HL-60 (cell line): ENCODE measurements around the gene RIPPLY3.

Experiments
- DNase-seq, 2 experiments: peaks; one replicate each; pipeline ENCODE4 v3.0.0-alpha.2; 2010 to 2020; ENCODE audit warnings: low read depth in 1 of 2, low spot score in 1 of 2
- H3K27ac ChIP-seq: fragments of 250-450 bp; sonication (Bioruptor Pico); replicated peaks from 2 replicates; pipeline ENCODE4 v1.5.1; 2020; ENCODE audit warnings: mild to moderate bottlenecking, moderate library complexity
- H3K27me3 ChIP-seq: fragments of 250-450 bp; sonication (Bioruptor Pico); 2 replicates; pipeline ENCODE4 v1.5.1; 2021; ENCODE audit warnings: mild to moderate bottlenecking, moderate library complexity; ENCODE audit not compliant: insufficient read depth, poor library complexity, severe bottlenecking
- H3K4me3 ChIP-seq: replicated peaks from 2 replicates; pipeline ENCODE4 v1.5.1; 2011; ENCODE audit warnings: mild to moderate bottlenecking, control low read depth, low read length; ENCODE audit not compliant: insufficient read depth
- GABPA ChIP-seq: IDR thresholded peaks from 2 replicates; pipeline ENCODE4 v1.6.1; 2012; ENCODE audit warnings: low read depth
- POLR2AphosphoS5 ChIP-seq: IDR thresholded peaks from 2 replicates; pipeline ENCODE4 v1.6.1; 2012; ENCODE audit warnings: low read depth
- SPI1 ChIP-seq: IDR thresholded peaks from 2 replicates; pipeline ENCODE4 v1.6.1; 2012; ENCODE audit warnings: low read depth, mild to moderate bottlenecking, borderline replicate concordance
- TF ChIP-seq, protein P1 (sequence below): IDR thresholded peaks from 2 replicates; pipeline ENCODE4 v1.6.1; 2012; ENCODE audit warnings: low read depth; ENCODE audit not compliant: insufficient replicate concordance
- TF ChIP-seq, protein P2 (sequence below): IDR thresholded peaks from one replicate; pipeline ENCODE4 v1.5.1; 2011; ENCODE audit warnings: low read length, control low read depth, inconsistent platforms; ENCODE audit not compliant: insufficient read depth

RIPPLY3 gene

DNA sequence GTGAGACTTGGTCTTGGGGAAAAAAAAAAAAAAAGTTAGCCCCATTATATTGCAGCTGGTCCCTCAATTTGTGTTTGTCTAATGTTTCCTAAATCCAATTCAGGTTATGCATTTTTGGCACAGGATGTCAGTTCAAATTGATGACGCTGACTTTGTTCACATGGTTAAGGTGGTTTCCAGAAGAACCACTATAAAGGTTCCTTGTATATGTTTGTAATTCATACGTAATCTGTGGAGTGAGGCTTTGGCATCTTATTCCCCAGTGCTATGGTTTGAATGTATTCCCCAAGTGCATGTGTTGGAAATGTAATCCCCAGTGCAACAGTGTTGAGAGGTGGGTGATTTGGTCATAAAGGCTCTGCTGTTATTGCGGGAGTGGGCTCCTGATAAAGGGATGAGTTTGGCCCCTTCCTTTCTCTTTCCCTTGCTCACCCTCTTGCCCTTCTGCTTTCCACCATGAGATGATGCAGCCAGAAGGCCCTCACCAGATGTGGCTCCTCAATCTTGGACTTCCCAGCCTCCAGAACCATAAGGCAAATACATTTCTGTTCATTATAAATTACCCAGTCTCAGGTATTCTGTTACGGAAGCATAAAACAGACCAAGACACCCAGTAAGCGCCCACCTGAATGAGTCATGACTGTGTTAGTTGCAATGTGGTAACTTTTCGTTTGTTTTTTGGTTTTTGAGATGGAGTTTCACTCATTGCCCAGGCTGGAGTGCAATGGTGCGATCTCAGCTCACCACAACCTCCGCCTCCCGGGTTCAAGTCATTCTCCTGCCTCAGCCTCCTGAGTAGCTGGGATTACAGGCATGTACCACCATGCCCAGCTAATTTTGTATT lies 20.5 kb upstream of the RIPPLY3 start:
- no peak for TF ChIP-seq GABPA
- TF ChIP-seq SPI1, result no peak
- TF ChIP-seq, protein P1, sequence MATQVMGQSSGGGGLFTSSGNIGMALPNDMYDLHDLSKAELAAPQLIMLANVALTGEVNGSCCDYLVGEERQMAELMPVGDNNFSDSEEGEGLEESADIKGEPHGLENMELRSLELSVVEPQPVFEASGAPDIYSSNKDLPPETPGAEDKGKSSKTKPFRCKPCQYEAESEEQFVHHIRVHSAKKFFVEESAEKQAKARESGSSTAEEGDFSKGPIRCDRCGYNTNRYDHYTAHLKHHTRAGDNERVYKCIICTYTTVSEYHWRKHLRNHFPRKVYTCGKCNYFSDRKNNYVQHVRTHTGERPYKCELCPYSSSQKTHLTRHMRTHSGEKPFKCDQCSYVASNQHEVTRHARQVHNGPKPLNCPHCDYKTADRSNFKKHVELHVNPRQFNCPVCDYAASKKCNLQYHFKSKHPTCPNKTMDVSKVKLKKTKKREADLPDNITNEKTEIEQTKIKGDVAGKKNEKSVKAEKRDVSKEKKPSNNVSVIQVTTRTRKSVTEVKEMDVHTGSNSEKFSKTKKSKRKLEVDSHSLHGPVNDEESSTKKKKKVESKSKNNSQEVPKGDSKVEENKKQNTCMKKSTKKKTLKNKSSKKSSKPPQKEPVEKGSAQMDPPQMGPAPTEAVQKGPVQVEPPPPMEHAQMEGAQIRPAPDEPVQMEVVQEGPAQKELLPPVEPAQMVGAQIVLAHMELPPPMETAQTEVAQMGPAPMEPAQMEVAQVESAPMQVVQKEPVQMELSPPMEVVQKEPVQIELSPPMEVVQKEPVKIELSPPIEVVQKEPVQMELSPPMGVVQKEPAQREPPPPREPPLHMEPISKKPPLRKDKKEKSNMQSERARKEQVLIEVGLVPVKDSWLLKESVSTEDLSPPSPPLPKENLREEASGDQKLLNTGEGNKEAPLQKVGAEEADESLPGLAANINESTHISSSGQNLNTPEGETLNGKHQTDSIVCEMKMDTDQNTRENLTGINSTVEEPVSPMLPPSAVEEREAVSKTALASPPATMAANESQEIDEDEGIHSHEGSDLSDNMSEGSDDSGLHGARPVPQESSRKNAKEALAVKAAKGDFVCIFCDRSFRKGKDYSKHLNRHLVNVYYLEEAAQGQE, result no peak
- TF ChIP-seq, protein P2, sequence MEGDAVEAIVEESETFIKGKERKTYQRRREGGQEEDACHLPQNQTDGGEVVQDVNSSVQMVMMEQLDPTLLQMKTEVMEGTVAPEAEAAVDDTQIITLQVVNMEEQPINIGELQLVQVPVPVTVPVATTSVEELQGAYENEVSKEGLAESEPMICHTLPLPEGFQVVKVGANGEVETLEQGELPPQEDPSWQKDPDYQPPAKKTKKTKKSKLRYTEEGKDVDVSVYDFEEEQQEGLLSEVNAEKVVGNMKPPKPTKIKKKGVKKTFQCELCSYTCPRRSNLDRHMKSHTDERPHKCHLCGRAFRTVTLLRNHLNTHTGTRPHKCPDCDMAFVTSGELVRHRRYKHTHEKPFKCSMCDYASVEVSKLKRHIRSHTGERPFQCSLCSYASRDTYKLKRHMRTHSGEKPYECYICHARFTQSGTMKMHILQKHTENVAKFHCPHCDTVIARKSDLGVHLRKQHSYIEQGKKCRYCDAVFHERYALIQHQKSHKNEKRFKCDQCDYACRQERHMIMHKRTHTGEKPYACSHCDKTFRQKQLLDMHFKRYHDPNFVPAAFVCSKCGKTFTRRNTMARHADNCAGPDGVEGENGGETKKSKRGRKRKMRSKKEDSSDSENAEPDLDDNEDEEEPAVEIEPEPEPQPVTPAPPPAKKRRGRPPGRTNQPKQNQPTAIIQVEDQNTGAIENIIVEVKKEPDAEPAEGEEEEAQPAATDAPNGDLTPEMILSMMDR, result no peak
- no peak for TF ChIP-seq POLR2AphosphoS5
- no peak overlapping the region for H3K27ac ChIP-seq
- no peak for DNase-seq
- H3K27me3 ChIP-seq, result peaks cover 3% of the 10 kb centered on the region
- no peak overlapping the region for H3K4me3 ChIP-seq

DNA sequence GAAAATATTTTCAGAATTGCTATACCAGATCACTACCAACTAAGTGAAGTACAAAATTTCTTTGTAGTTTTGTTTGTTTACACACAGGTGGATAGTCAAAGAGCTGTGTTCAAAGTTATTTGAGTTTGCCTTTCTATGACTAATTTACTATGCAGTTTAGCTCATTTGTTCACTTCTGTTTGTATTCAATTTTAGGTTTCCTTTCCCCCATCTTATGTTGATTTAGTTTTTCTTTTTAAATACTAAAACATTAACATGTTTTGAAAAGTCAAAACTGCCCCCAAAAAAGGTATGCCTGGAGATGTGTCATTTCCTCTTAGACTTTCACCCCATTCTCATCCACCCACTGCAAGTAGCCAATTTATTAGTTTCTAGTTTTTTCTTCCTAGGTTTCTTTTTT lies 18.7 kb upstream of the RIPPLY3 start:
- no peak for DNase-seq
- Histone ChIP-seq H3K4me3 (no peak overlapping the region), H3K27ac (no peak overlapping the region), H3K27me3 (no peaks in the 10 kb centered on the region)
- TF ChIP-seq, protein P2, result no peak
- no peak for TF ChIP-seq GABPA

DNA sequence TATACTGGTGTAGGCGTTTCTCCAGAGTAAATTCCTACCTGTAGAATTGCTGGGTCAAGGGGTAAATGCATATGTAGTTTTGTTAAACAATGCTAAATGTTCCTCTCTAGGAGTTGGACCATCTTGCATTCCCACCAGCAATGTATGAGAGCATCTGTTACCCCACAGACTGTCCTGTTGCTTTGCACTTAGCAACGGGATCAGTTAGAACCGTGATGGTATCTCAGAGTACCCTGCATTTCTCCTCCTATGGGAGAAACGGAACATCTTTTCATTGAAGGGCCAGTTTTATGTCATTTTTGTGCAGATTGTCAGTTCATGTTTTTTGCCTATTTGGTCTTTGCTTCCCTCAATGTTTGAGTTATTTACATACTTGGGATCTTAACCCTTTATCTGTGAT lies 18.0 kb upstream of the RIPPLY3 start:
- no peak overlapping the region for H3K27ac ChIP-seq
- TF ChIP-seq, protein P1, result no peak
- no peak for TF ChIP-seq POLR2AphosphoS5
- no peak for TF ChIP-seq SPI1
- TF ChIP-seq, protein P2, result no peak
- TF ChIP-seq GABPA, result no peak
- no peak overlapping the region for H3K4me3 ChIP-seq
- DNase-seq, result no peak
- no peaks in the 10 kb centered on the region for H3K27me3 ChIP-seq
